ENCODE results near the gene NMU.

Gene NMU

GRCh38 chr4:55547918-55548317 is 88.2 kb downstream of the NMU start:
- Histone ChIP-seq H3K27me3 (ENCODE audit: insufficient read depth, insufficient read length) (no peaks in the 10 kb centered on the region), H3K36me3 (ENCODE audit: insufficient read depth, insufficient read length, low read length) (no peaks in the 10 kb centered on the region), H3K9ac (ENCODE audit: insufficient read length, low read depth) (peak overlapping the region; percentile 84), H3K4me3 (ENCODE audit: insufficient read length, low read depth) (peak overlapping the region; percentile 59), H3K4me1 (ENCODE audit: insufficient read depth, insufficient read length) (no peaks in the 10 kb centered on the region), H3K9me3 (ENCODE audit: insufficient read depth, low read length) (peaks cover 3% of the 10 kb centered on the region; the same call in 1 of the 2 replicates)
- TF ChIP-seq SUZ12 (IDR thresholded peaks at IDR 0.05; ENCODE audit: extremely low read depth, insufficient read depth, insufficient read length) = no peak
- DNase-seq (ENCODE audit: low read depth, low spot score) = no peak

DNA sequence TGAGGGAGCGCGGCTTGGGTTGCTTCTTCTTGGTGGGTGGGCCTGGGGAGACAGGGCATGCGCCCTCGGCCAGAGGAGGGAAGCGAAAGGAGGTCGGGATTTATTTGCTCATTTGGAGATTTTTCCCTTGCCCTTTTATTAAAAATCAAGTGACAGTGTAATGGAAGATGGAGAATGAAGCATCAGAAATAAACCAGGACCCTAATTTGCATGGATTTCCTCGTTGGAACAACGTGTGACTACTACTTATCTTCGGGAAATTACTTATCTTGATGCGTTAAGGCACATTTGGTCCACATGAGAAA is 88.7 kb downstream of the NMU start:
- Histone ChIP-seq H3K4me1 (ENCODE audit: insufficient read depth, insufficient read length) (no peaks in the 10 kb centered on the region), H3K9me3 (ENCODE audit: insufficient read depth, low read length) (peaks cover 3% of the 10 kb centered on the region; the same call in 1 of the 2 replicates), H3K36me3 (ENCODE audit: insufficient read depth, insufficient read length, low read length) (no peaks in the 10 kb centered on the region), H3K27me3 (ENCODE audit: insufficient read depth, insufficient read length) (no peaks in the 10 kb centered on the region), H3K9ac (ENCODE audit: insufficient read length, low read depth) (peak overlapping the region; percentile 84), H3K4me3 (ENCODE audit: insufficient read length, low read depth) (peak overlapping the region; percentile 59)
- TF ChIP-seq ZNF274 (IDR thresholded peaks at IDR 0.05; ENCODE audit: low read depth, low read length) (no peak), SUZ12 (IDR thresholded peaks at IDR 0.05; ENCODE audit: extremely low read depth, insufficient read depth, insufficient read length) (no peak)
- no peak for DNase-seq (ENCODE audit: low read depth, low spot score)

DNA sequence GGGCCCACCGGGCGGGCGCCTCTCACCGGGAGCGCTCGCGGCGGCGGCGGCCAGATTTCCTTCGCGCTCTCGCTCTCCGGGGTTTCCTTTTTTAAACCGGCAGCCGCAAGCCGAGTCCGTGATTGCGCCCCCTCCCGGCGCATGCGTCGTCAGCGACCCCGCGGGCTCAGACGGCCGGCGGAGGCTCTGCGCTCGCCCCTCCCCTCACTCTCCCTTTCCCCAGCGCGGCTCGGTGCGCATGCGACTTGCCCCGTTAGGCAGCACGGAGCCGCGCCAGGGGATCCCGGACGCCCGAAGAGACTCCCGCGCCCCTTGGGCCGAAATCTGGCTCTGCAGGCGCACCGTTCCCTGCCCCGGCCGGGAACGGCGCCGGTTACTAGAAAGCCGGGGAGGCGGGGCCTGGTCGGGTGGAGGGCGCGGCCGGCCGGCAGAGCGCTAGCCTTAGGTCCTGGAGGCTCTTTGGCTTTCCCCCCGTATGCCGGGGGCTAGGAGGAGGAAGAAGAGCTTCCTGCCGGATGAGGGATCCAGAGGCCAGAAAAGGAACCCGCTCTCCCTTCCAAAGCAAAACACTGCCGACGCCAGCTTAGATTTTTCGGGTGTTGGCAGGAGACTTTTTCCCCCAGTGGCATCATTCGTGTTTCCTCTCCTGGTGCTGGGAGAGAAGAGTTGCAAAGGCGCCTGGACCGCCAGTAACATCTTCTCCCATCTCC is 89.2 kb downstream of the NMU start, which contains the start of gene CLOCK:
CLOCK (minus strand) TSS at position 154 of the 710 bp plus-strand sequence. CDS start 64,124 bp downstream, outside the sequence.
- H3K4me1 ChIP-seq (ENCODE audit: insufficient read depth, insufficient read length) = no peaks in the 10 kb centered on the region
- no peaks in the 10 kb centered on the region for H3K9me3 ChIP-seq (ENCODE audit: insufficient read depth, low read length)
- no peak for TF ChIP-seq YY1 (IDR thresholded peaks at IDR 0.05; ENCODE audit: insufficient read depth, insufficient read length)
- no peak for TF ChIP-seq ZNF274 (IDR thresholded peaks at IDR 0.05; ENCODE audit: low read depth, low read length)
- no peak for TF ChIP-seq SUZ12 (IDR thresholded peaks at IDR 0.05; ENCODE audit: extremely low read depth, insufficient read depth, insufficient read length)
- peak; percentile 75 for DNase-seq (ENCODE audit: low read depth, low spot score)
- H3K36me3 ChIP-seq (ENCODE audit: insufficient read depth, insufficient read length, low read length) = no peaks in the 10 kb centered on the region
- H3K9ac ChIP-seq (ENCODE audit: insufficient read length, low read depth) = peak within 1 kb of the TSS; percentile 85
- H3K4me3 ChIP-seq (ENCODE audit: insufficient read length, low read depth) = peak within 1 kb of the TSS; percentile 61
- no peaks in the 10 kb centered on the region for H3K27me3 ChIP-seq (ENCODE audit: insufficient read depth, insufficient read length)

GRCh38 chr4:55546506-55546755 is 89.7 kb downstream of the NMU start:
- no peaks in the 10 kb centered on the region for H3K4me1 ChIP-seq (ENCODE audit: insufficient read depth, insufficient read length)
- H3K36me3 ChIP-seq (ENCODE audit: insufficient read depth, insufficient read length, low read length) = no peaks in the 10 kb centered on the region
- H3K27me3 ChIP-seq (ENCODE audit: insufficient read depth, insufficient read length) = no peaks in the 10 kb centered on the region
- peak overlapping the region; percentile 61 for H3K4me3 ChIP-seq (ENCODE audit: insufficient read length, low read depth)
- H3K9me3 ChIP-seq (ENCODE audit: insufficient read depth, low read length) = no peaks in the 10 kb centered on the region
- no peak for DNase-seq (ENCODE audit: low read depth, low spot score)
- TF ChIP-seq SUZ12 (IDR thresholded peaks at IDR 0.05; ENCODE audit: extremely low read depth, insufficient read depth, insufficient read length) (no peak), YY1 (IDR thresholded peaks at IDR 0.05; ENCODE audit: insufficient read depth, insufficient read length) (no peak), ZNF274 (IDR thresholded peaks at IDR 0.05; ENCODE audit: low read depth, low read length) (no peak)
- H3K9ac ChIP-seq (ENCODE audit: insufficient read length, low read depth) = peak overlapping the region; percentile 84

- Histone ChIP-seq H3K27me3 (ENCODE audit: insufficient read depth, insufficient read length) (no peaks in the 10 kb centered on the region), H3K4me3 (ENCODE audit: insufficient read length, low read depth) (peak overlapping the region; percentile 61), H3K9me3 (ENCODE audit: insufficient read depth, low read length) (no peaks in the 10 kb centered on the region), H3K9ac (ENCODE audit: insufficient read length, low read depth) (peak overlapping the region; percentile 85), H3K4me1 (ENCODE audit: insufficient read depth, insufficient read length) (no peaks in the 10 kb centered on the region), H3K36me3 (ENCODE audit: insufficient read depth, insufficient read length, low read length) (no peaks in the 10 kb centered on the region)
- TF ChIP-seq YY1 (IDR thresholded peaks at IDR 0.05; ENCODE audit: insufficient read depth, insufficient read length) (no peak), ZNF274 (IDR thresholded peaks at IDR 0.05; ENCODE audit: low read depth, low read length) (no peak), SUZ12 (IDR thresholded peaks at IDR 0.05; ENCODE audit: extremely low read depth, insufficient read depth, insufficient read length) (no peak)
- peak; percentile 15 for DNase-seq (ENCODE audit: low read depth, low spot score)
Observed at GRCh38 chr4:55545641-55546505, 90.2 kb downstream of the NMU start.
